A549 (cell line): ENCODE measurements around the gene PDLIM5. TPM values are rescaled to one million over a fixed set of nuclear protein-coding genes. Genes with fewer than 3 reads are reported as not detected.

Experiments used
- ATAC-seq, 2 experiments: fragments of 200-7000 bp in 1 of 2; fragments of >200 bp in 1 of 2; cut with Nextera tagmentation in 1 of 2; cut with Tn5 transposase in 1 of 2; 3 replicates each; pipeline versions ENCODE4 v1.8.0 to v1.9.1; 2018 to 2020; ENCODE audit warnings: mild to moderate bottlenecking in 1 of 2, moderate library complexity in 1 of 2
- CTCF ChIA-PET: fragments of 300-600 bp; sonication (Branson Sonifier 250); formaldehyde crosslinking; extraction: SDS; loops from one replicate; lab custom pipeline; 2021; ENCODE audit warnings: antibody characterized with exemption, inconsistent platforms; lab: Yijun Ruan, JAX
- POLR2A ChIA-PET: fragments of 350-600 bp; formaldehyde crosslinking; extraction: SDS; loops from one replicate; lab custom pipeline; 2021; ENCODE audit warnings: antibody characterized with exemption, inconsistent platforms; lab: Yijun Ruan, JAX
- DNase-seq, 2 experiments: peaks; one replicate each; pipeline versions ENCODE4 v3.0.0 to v3.0.0-alpha.2; 2011 to 2016; ENCODE audit warnings: low read depth in 1 of 2, low spot score in 1 of 2
- FAIRE-seq: peaks from 2 replicates; lab custom pipeline; 2011; peaks lifted over from hg19 to GRCh38; lab: Jason Lieb, UNC
- H3K27ac ChIP-seq, 2 experiments: fragments of >200 bp; sonication (Bioruptor Twin); formaldehyde crosslinking; 3 replicates each; pipeline ENCODE4 v1.5.1; 2016 to 2017
- H3K4me1 ChIP-seq: fragments of >200 bp; sonication (Bioruptor Twin); formaldehyde crosslinking; 3 replicates; pipeline ENCODE4 v1.6.1; 2016
- H3K4me2 ChIP-seq: fragments of >200 bp; sonication (Bioruptor Twin); formaldehyde crosslinking; 3 replicates; pipeline ENCODE4 v1.6.1; 2016
- H3K4me3 ChIP-seq: fragments of >200 bp; sonication (Bioruptor Twin); formaldehyde crosslinking; 3 replicates; pipeline ENCODE4 v1.5.1; 2016
- H3K9me3 ChIP-seq: fragments of >200 bp; sonication (Bioruptor Twin); formaldehyde crosslinking; 3 replicates; pipeline ENCODE4 v1.6.1; 2016
- ATOH8 ChIP-seq: fragments of 250-450 bp; sonication (Bioruptor Pico); IDR thresholded peaks from 2 replicates; pipeline ENCODE4 v1.5.0; 2020; ENCODE audit warnings: low read depth, mild to moderate bottlenecking, moderate library complexity
- BHLHE40 ChIP-seq: IDR thresholded peaks from 2 replicates; pipeline ENCODE4 v1.6.1; 2012; ENCODE audit warnings: low read depth, low read length, inconsistent platforms
- CHD2 ChIP-seq: fragments of 150-350 bp; IDR thresholded peaks from 2 replicates; pipeline ENCODE4 v1.6.1; 2014; ENCODE audit warnings: low read length; ENCODE audit not compliant: partially characterized antibody
- EHF ChIP-seq: fragments of 250-450 bp; sonication (Bioruptor Pico); IDR thresholded peaks from 2 replicates; pipeline ENCODE4 v1.5.0; 2020; ENCODE audit warnings: mild to moderate bottlenecking
- ELK1 ChIP-seq: fragments of 150-350 bp; IDR thresholded peaks from 2 replicates; pipeline ENCODE4 v1.6.1; 2014; ENCODE audit warnings: low read depth, mild to moderate bottlenecking, low read length
- FOSB ChIP-seq: fragments of 250-450 bp; sonication (Bioruptor Pico); IDR thresholded peaks from 2 replicates; pipeline ENCODE4 v1.5.0; 2020; ENCODE audit warnings: mild to moderate bottlenecking, moderate library complexity
- GATA3 ChIP-seq: IDR thresholded peaks from 2 replicates; pipeline ENCODE4 v1.6.1; 2012; ENCODE audit warnings: borderline replicate concordance
- HDAC2 ChIP-seq: fragments of 200-600 bp; sonication (generic); IDR thresholded peaks from 2 replicates; pipeline ENCODE4 v1.6.1; 2016
- HOXA7 ChIP-seq: fragments of 250-450 bp; sonication (Bioruptor Pico); IDR thresholded peaks from 2 replicates; pipeline ENCODE4 v1.5.0; 2020; ENCODE audit warnings: mild to moderate bottlenecking, moderate library complexity
- HOXB13 ChIP-seq: fragments of 250-450 bp; sonication (Bioruptor Pico); IDR thresholded peaks from 2 replicates; pipeline ENCODE4 v1.5.0; 2020; ENCODE audit warnings: low read depth, mild to moderate bottlenecking, moderate library complexity
- HOXB5 ChIP-seq: fragments of 250-450 bp; sonication (Bioruptor Pico); IDR thresholded peaks from 2 replicates; pipeline ENCODE4 v1.5.0; 2020; ENCODE audit warnings: mild to moderate bottlenecking, moderate library complexity
- JUN ChIP-seq, 2 experiments: fragments of >200 bp; sonication (Bioruptor Twin); formaldehyde crosslinking; IDR thresholded peaks; 2 replicates in 1 of 2; 3 replicates in 1 of 2; pipeline ENCODE4 v1.6.1; 2016 to 2017
- KDM5A ChIP-seq: fragments of 200-600 bp; sonication (generic); IDR thresholded peaks from 2 replicates; pipeline ENCODE4 v1.6.1; 2016; ENCODE audit warnings: antibody characterized with exemption, mild to moderate bottlenecking
- MAFK ChIP-seq: fragments of 450-650 bp; IDR thresholded peaks from 2 replicates; pipeline ENCODE4 v1.6.1; 2014; ENCODE audit not compliant: partially characterized antibody
- NPAS2 ChIP-seq: fragments of 250-450 bp; sonication (Bioruptor Pico); IDR thresholded peaks from 2 replicates; pipeline ENCODE4 v1.8.0; 2022; ENCODE audit warnings: mild to moderate bottlenecking, moderate library complexity, borderline replicate concordance
- PHF8 ChIP-seq: fragments of 200-600 bp; sonication (generic); IDR thresholded peaks from 2 replicates; pipeline ENCODE4 v1.6.1; 2016; ENCODE audit warnings: low read depth, mild to moderate bottlenecking, antibody characterized with exemption, moderate library complexity, borderline replicate concordance
- RARB ChIP-seq: fragments of 250-450 bp; sonication (Bioruptor Pico); IDR thresholded peaks from 2 replicates; pipeline ENCODE4 v1.8.0; 2021; ENCODE audit warnings: mild to moderate bottlenecking, moderate library complexity
- REST ChIP-seq: fragments of 200-600 bp; sonication (generic); IDR thresholded peaks from 2 replicates; pipeline ENCODE4 v1.6.1; 2016; ENCODE audit warnings: antibody characterized with exemption, mild to moderate bottlenecking, moderate library complexity
- RFX5 ChIP-seq: fragments of 450-650 bp; IDR thresholded peaks from 2 replicates; pipeline ENCODE4 v1.7.1; 2014; ENCODE audit warnings: antibody characterized with exemption, mild to moderate bottlenecking, moderate library complexity
- SREBF2 ChIP-seq: fragments of 450-650 bp; IDR thresholded peaks from 2 replicates; pipeline ENCODE4 v1.6.1; 2014; ENCODE audit warnings: mild to moderate bottlenecking, moderate library complexity
- TP53 ChIP-seq: fragments of 250-450 bp; sonication (Bioruptor Pico); IDR thresholded peaks from 2 replicates; pipeline ENCODE4 v1.5.0; 2021; ENCODE audit warnings: mild to moderate bottlenecking, moderate library complexity
- ZFP36 ChIP-seq: fragments of 450-650 bp; IDR thresholded peaks from 2 replicates; pipeline ENCODE4 v1.6.1; 2014; ENCODE audit warnings: borderline replicate concordance; ENCODE audit not compliant: partially characterized antibody
- ZSCAN20 ChIP-seq: fragments of 250-450 bp; sonication (Bioruptor Pico); IDR thresholded peaks from 2 replicates; pipeline ENCODE4 v1.8.0; 2022; ENCODE audit warnings: mild to moderate bottlenecking, moderate library complexity
- WGBS: methylation state at CpG from one replicate; pipeline ENCODE4 v1.1.6; 2017; ENCODE audit errors: missing lambda C conversion rate; 5-methylcytosine and 5-hydroxymethylcytosine counted together
- polyA plus RNA-seq, 4 experiments: library from polyadenylated mRNA; depleted of rRNA in 3 of 4; stranded (reverse); fragments of >200 nt; fragmentation: RNase III in 1 of 4; extraction: RNeasy Plus Mini Kit Qiagen cat#74134 plus additional on column Dnase treatment in 1 of 4; gene quantifications; 2 replicates in 3 of 4; 3 replicates in 1 of 4; pipeline ENCODE4 v1.2.3, GENCODE V29; 2011 to 2017
- TF ChIP-seq, protein P1 (sequence below): fragments of >200 bp; sonication (Bioruptor Twin); formaldehyde crosslinking; IDR thresholded peaks from 3 replicates; pipeline ENCODE4 v1.6.1; 2016
- TF ChIP-seq, protein P2 (sequence below): IDR thresholded peaks from 2 replicates; pipeline ENCODE4 v1.6.1; 2012; ENCODE audit warnings: low read depth, borderline replicate concordance

PDLIM5 gene
- polyA plus RNA-seq, 2 of the 4 experiments (the other 2 are of a cell fraction): 54.2 to 242 TPM

- H3K9me3 ChIP-seq: peaks cover 28% of the 10 kb centered on the region
- no peaks in the 10 kb centered on the region for H3K4me1 ChIP-seq
- WGBS: 85% methylated on average over 1 of the region's 1 CpG
- H3K27ac ChIP-seq: no peak overlapping the region
- TF ChIP-seq ZFP36 (no peak), TP53 (CRISPR knock-in tag) (no peak), ZSCAN20 (no peak), ATOH8 (CRISPR knock-in tag) (no peak), BHLHE40 (no peak), ELK1 (no peak), JUN (IDR thresholded peaks at IDR 0.05) (no peak), EHF (CRISPR knock-in tag) (no peak), HOXA7 (CRISPR knock-in tag) (no peak), KDM5A (no peak), CHD2 (no peak), RFX5 (no peak), RARB (CRISPR knock-in tag) (no peak), HOXB5 (CRISPR knock-in tag) (no peak), PHF8 (no peak), HDAC2 (no peak)
- TF ChIP-seq, protein P1, sequence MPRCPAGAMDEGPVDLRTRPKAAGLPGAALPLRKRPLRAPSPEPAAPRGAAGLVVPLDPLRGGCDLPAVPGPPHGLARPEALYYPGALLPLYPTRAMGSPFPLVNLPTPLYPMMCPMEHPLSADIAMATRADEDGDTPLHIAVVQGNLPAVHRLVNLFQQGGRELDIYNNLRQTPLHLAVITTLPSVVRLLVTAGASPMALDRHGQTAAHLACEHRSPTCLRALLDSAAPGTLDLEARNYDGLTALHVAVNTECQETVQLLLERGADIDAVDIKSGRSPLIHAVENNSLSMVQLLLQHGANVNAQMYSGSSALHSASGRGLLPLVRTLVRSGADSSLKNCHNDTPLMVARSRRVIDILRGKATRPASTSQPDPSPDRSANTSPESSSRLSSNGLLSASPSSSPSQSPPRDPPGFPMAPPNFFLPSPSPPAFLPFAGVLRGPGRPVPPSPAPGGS: no peak
- TF ChIP-seq, protein P2, sequence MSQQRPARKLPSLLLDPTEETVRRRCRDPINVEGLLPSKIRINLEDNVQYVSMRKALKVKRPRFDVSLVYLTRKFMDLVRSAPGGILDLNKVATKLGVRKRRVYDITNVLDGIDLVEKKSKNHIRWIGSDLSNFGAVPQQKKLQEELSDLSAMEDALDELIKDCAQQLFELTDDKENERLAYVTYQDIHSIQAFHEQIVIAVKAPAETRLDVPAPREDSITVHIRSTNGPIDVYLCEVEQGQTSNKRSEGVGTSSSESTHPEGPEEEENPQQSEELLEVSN: no peak
- DNase-seq (no peak), FAIRE-seq (no peak), ATAC-seq (no peak)
- ChIA-PET POLR2A (no interaction called here), CTCF (no interaction called here)
- H3K4me2 ChIP-seq: no peak overlapping the region
- H3K4me3 ChIP-seq: no peak overlapping the region
These were observed 22.9 kb upstream of the PDLIM5 start for GRCh38 chr4:94428884-94429283.

- TF ChIP-seq HDAC2 (no peak), SREBF2 (no peak), GATA3 (no peak), HOXA7 (CRISPR knock-in tag) (no peak), FOSB (CRISPR knock-in tag) (no peak), NPAS2 (CRISPR knock-in tag) (no peak), REST (no peak), TP53 (CRISPR knock-in tag) (no peak), MAFK (no peak), HOXB13 (no peak), PHF8 (no peak)
- no peak for DNase-seq
- Histone ChIP-seq H3K4me1 (no peaks in the 10 kb centered on the region), H3K9me3 (peaks cover 24% of the 10 kb centered on the region), H3K4me3 (no peak overlapping the region), H3K27ac (no peak overlapping the region), H3K4me2 (no peak overlapping the region)
- 69% methylated on average over 6 of the region's 6 CpGs for WGBS
- no peak for FAIRE-seq
- POLR2A ChIA-PET: no interaction called here
- CTCF ChIA-PET: interaction anchor here (1.2 kb wide), 1 partner anchor 23 kb away, joined by 5 read pairs; no protein-coding TSS in a partner anchor
- ATAC-seq: no peak
These were observed 21.3 kb upstream of the PDLIM5 start for GRCh38 chr4:94430406-94430805.
